Myocyte (in vitro differentiated cells): Measurements from ENCODE around the gene UBR4. TPM values are rescaled to one million over a fixed set of nuclear protein-coding genes. Genes with fewer than 3 reads are reported as not detected.
A peak's percentile ranks its signal among the peaks of the same experiment; 100 is the strongest.

ENCODE experiments used
- DNase-seq: peaks from one replicate; pipeline ENCODE4 v3.0.0-alpha.2; 2012; ENCODE audit warnings: low read depth
- total RNA-seq: library from RNA; depleted of rRNA; stranded (reverse); fragments of >200 nt; gene quantifications from 2 replicates; pipeline ENCODE4 v1.2.3, GENCODE V29; 2014

UBR4 gene
- total RNA-seq, 1 donor from 2014 or later, result 79.8 TPM

DNA sequence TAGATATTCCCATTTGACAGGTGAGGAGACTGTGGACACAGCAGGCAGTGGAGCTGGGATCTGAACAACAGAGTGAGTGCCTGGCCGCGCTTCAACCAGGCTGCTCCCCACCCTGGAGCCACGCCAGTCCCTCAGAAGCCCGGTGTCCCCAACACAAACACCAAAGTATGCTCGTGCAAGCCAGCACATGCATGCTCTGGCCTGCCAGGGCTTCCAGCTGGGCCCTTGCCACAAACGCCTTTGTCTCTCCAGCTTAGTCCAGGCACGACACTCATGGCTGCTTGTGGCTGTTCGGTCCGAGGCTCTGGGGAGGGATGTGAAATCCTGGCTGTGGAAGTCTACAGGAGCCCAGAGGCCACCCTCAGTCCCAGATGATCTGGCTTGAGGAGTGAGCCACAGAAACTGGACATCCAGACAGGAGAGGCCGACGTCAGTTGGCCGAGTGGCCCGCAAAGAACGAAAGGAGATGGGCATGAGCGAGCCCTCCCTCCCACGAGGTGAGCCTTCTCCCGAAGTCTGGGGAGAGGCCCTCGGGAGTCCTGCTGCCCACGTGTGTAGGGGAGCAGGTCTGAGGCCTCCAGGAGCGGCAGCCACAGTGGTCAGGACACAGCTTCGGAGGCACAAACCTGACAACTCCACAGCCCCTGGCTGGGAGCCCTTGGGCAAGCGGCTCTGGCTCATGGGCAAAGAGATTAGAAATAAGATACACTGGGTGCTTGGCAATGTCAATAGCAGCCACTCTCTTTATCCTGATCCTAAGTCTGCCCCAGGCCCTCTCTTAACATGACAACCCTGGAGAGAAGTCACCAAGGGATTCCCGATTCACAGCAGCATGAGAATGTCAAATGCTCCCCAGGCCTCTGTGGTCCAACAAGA is 136.5 kb downstream of the UBR4 start:
- DNase-seq, result no peak

DNA sequence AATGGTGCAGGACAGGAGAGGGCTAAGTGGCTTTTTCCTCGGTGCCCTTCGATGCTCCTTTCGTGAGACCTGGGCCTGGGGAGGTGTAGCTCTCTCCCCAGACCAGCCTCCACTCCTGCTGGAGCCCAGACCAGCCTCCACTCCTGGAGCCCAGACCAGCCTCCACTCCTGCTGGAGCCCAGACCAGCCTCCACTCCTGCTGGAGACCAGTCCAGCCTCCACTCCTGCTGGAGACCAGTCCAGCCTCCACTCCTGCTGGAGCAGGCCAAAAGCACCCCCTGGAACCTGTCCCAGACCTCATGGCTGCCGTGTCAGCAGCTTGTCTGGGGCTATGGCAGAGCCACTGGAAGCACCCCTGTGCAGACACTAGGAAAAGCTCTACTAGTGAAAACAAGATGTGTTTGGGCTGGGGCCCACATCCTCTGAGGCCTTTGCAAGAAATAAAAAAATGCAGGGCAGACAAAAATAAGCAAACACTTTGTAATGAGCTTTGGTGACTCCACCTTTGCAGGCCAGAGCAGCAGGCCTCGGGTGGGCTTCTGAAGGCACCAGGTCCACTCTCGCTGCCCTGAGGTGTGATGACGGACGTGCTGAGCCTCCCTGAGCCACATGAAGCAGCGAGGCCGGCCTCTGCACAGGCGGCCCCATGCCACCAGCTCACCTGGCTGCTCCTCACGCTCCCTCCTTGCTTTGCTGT is 137.6 kb downstream of the UBR4 start:
- DNase-seq, result no peak

DNA sequence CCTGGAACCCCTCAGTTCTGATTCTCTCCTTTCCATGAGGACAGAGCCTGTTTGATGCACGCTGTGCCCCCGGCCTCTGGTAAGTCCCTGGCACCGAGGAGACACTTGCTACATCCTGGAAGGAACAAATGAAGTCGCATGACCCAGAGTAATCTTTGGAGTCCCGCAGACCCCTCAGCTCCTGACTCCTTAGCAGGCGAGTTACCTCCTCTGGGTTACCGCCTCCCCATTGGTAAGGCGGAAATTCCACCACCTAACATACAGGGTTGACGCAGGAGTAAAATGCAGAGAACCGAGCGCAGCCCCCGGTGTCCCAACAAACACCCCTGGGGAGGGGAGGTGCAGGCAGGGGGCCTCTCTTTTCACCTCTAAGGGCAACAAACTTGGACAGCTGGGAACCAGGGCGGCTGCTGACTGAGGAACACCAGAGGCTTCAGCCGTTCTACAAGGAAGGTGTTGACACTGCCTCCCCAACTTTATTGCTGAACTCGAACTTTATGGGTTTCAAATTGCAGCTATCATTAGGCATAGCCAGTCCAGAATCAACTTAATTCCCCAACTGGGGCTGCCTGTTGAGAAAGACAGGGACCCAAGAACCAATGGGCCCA is 138.3 kb downstream of the UBR4 start:
- DNase-seq, result no peak

DNA sequence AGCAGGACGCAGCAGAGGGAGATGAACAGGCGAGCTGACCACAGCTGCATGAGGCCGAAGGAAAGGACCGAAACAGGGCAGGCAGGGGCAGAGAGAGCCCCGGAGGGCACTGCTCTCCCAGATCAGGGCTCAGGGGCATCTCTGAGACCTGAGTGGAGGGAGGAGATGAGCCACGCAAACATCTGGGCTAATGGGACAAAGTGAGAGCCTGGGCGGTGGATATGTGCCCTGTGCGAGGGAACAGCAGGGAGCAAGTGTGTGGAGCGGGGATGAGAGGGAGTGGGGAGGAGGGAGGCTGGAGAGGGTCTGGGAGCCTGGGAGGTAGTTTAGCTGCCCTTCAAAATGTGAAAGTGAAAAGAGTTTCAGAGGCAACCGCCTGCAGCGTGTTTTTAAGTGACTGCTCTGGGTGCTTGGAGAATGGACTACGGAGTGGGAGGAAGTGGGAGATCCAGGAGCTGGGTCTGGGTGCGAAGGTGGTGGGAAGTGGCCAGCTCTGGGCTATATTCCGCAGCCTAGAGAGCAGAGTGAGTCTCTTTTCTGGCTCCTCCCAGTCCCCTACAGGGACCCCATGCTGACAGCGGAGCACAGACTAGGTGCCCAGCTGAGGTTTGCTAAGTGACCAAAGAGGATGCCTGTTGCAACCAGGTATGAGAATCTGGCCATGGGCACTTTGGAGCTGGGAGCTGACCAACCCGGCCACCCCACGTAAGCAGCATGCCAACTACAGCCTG is 139.0 kb downstream of the UBR4 start:
- DNase-seq, result no peak

DNA sequence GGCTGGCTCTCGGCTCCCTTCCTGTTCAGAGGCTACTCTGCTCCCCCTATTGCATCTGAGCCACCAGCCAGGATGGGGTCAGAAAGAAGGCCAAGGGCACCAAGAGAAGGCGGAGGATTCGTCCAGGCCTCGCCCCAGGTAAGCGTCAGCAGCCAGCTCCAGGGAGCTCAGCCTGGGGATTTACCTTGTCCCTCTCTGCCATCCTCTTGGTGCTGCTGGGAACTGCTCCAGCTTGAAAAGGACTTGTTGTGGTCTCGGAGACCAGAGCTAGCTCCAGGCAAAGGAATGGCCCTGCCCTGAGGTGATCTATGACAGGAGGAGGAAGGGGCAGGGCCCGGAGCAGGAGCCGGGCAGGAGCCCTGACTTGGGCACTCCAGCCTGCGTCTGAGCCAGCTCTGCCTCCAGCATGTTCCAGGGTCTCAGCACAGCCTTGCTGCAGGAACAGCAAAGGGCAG is 139.8 kb downstream of the UBR4 start:
- no peak for DNase-seq

DNA sequence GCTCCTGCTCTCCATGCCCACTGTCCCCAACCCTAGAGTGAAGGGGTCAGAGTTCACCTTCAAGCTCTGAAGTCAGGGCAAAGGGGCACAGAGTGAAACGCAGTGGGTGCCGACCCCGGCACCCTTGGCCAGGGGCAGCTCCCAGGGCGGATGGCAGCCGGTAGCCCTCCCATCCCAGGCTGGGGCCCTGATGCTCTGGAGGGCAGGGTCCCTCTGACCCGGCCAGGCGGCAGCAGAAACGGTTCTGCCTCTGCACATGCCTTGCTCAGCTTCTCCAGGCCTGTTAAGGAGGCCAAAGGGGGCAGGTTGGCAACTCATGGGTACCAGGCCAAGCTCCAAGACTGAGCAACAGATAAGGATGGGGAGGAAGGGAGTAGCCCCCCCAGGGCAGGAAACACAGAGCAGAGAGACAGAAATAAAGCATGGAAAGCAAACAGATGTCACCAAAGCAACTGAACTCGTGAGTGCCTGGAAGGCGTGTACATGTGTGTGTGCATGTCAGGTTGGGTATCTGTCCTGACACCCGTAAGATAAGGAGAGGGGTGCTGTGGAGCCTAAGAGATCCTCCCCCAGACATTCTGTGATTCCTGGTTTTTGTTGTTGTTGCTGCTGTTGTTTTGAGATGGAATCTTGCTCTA is 141.3 kb downstream of the UBR4 start:
- DNase-seq, result no peak

DNA sequence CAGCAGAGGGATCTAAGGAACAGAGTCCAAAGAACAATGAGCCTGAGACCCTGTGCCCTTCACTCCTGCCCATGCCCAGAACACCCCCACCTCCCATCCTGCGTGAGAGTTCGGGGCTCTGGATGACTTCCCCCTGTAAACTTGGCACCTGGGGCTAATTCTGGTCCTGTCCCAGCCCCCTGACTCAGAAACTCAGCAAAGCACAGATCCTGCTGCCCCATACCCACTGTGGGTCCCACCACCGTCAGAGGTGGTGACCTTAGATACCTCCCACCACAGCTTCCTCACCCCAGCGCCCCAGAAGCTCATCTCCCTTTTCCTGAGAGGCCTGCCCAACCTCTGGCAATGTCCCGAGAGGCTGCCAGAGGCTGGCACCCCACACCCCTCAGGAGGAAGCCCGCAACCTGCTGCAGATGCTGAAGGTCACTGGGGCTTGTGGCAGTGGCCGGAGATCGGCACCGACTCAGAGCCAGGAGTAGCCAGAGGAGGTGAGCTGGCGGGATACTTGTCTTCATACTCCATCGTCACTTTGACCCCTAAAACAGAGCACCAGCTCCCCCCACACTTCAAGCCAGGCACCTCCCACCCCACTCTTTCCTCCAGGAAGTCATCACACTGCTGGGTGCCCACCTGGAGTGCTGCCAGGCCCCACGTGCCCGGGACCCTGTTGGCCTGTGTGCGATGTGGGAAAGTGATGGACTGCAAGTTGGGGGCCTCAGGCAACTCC is 142.0 kb downstream of the UBR4 start:
- DNase-seq, result no peak

DNA sequence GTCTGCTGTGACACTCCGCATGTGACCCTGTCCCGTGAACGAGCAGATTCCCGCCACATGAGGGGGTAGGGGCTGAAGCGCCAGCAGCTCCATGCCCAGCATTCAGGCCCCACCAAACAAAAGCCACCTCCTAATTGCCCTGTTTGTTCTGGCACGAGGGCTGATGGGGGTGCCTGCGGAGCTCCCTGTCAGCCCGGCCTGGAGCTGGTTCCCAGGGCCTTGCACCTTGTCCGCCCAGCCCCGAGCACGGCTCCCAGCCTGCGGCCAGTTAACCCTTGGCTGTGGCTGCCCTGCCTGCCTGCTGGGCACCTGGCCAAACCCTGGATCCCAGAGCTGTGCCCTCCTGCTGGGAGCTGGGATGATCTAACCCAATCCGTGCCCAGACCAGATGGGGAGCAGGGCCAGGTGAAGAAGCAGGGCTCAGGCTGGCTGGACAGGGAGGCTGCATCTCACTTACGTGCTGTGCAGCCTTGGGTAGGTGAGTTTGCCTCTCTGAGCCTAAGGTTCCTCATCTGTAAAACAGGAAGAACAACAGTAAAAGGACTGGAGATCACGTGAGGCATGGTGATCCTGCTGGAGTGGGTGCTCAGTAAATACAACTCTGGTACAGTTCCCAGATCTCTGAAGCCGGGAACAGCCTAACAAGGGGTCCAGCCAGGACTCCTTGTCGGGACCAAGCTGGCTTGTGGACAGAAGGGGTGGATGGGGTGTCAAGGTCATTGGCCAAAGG is 142.7 kb downstream of the UBR4 start:
- DNase-seq, result peak; percentile 36

DNA sequence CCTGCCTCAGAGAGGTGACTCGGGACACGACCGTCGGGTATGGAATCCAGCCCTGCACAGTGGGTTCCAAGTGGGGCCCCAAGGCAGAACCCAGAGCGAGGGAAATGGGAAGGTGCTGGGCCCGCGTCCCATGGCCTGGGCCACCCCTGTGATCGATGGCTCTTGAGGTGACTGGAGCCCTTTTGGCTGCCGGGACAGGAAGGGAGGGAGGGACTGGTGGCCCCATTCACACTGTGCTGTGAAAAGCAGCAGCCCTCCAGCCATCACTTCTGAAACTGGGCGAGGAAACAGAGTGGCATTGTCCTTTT is 143.2 kb downstream of the UBR4 start:
- no peak for DNase-seq

DNA sequence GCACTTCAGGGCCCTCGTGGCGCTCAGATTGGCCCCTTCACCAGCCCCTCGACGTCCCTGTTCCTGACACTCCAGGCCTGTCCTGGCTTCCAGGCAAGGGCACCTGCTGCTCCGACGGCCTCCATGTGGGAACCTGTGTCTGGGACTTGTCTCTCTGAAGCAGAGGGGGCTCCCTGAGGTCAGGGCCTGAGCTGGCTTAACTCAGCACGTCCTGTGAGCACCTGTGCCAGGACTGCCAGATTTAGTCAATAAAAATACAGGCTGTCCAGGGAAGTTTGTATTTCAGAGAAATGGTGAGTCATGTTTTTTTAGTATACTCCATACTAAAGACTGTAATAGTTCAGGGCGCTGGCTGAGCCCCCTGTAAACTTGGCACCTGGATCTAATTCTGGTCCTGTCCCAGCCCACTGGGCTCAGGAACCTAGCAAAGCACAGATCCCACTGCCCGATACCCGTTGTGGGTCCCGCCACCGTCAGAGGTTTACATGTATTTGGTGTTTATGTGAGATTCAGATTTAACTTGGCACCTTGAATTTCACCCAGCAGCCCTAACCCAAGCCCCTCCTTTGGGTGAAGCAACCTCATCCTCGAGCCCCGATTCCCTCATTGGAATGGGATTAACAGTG is 143.7 kb downstream of the UBR4 start:
- DNase-seq, result no peak

DNA sequence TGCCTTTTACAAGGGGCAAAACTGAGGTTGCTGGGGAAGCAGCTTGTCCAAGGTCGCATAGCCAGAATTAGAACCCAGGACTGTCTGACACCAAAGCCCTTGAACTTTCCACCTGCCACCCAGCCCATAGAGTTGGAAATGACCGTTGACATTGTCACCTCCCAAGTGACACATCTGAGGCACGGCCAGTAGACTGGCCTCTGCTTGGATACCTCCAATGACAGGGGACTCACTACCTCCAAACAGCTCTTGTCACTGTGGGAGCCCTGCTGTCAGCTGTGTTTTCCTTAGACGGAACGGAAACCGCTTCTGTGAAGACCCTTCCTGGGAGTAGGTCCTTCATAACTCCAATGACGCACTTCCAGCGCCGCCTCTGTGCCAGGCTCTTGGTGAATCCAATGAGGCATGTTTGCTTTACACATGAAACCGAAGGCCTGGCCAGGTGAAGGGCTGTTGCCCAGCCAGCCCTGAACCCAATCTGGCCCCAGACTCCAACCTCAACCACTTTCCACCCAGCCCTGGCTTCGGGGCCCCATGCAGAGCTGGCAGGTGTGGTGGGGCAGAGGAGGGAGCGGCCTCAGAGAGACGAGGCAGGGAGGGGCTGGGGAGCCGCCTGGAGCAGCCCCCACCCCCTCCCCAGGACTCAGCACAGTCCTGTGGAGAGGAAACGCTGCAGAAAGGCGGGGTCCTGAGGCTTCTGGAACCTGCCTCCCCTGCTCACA is 144.4 kb downstream of the UBR4 start:
- no peak for DNase-seq

DNA sequence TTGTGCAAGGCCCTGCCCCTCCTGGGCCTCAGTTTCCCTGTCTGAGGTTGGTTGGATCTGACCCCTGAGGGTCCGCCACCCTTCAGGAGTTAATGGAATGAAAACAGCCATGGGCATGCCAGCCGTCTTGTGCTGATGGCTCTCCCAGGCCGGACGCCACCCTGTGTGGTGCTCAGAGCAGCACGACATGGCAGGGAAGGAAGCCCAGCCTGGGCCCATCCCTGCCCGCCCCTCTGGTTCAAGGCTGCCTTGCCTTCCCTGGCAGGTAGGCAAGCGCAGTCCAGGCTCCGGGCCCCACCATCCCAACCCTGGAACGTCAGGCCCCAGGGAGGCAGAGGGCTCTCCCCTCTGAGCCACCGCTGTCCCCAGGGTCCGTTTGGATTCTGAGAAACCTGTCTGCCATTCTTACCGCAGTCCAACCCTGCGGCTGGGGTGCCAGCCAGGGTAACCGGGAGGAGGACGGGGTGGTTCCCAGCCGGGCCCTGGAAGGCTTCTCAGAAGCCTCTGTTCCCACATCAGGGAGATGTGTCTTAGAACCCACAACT is 145.1 kb downstream of the UBR4 start:
- DNase-seq, result no peak

DNA sequence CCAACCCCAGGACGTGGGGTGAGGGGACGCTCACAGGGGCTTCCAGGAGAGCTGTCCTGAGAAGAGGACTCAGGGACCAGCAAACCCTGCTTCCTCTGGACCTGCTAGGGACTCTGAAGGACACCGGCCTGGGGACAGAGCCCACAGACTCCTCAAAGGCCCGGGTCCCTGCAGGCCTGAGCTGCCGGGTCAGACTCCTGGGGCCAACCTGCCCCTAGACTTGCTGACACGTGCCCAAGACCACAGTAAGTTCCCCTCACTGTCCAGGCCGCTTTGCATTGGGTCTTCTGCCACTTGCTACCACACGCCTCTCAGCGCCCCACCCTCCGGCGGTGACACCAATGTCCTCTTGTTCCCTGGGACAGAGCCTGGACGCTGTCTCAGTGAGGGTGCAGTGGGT is 146.9 kb downstream of the UBR4 start:
- DNase-seq, result no peak

DNA sequence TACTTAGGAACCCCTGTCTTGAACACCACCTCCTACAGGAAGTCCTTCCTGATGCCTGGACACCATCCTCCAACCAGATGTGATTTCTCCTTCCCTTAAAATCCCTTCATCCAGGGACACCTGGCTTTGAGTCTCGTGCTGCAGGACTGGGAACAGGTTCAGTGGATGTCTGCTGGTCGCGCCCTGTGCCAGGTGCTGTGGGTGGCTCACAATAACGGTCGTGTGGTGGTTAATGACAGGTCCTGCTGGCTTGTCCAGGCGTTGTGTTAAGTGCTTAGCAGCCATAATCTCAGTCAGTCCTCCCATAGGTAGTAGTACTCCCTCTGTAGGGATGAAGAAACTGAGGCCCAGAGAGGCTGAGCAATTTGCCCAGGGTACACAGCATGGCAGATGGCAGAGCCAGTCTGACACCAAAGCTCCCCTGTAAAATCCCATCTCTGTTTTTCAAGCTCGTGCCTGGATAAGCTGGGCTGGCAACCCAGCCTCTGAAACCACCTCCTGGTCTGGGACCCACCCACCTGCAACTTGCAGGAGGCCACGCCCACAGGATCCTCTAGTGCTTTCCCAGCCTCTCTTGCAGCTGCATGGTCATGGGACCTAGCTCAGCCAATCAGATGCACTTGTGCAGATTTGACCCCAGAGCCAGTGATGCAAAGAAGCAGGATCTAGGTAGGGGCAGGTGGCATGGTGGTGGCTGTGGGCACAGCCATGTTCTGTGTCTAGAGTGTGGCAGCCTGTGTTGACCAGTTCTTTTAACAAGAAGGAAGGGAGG is 147.6 kb downstream of the UBR4 start:
- no peak for DNase-seq

DNA sequence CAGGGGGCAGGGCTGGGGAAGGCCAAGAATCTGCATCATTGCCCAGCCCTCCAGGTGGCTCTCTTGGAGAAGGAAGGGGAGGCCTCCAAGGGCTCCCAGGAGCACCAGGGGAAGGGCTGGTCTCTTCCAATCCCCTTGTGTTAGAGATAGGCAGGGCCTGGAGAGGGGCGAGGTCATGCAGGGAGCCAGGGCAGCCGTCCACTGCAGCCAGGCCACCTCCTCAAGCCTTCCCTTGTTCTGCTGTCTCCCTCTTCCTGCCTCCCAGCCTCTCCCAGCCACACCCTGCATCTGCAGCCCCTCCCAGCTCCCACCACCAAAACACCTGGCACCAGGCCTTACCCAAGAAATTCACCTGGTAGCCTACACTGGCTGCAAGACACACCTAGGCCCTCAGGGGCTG is 148.3 kb downstream of the UBR4 start:
- no peak for DNase-seq

DNA sequence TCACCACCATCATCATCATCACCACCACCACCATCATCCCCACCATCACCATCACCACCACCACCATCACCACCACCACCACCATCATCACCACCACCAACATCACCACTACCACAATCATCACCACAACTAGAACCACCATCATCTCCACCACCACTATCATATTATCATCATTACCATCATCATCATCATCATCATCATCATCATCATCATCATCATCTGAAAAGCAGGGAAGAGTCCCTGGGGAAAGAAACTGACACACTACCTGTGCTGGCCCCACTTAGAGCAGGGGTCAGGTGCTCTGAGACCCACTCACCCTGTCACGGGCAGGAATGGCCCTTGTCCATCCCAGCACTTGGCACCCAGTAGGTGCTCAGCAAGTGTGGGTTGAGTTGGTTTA is 148.7 kb downstream of the UBR4 start:
- no peak for DNase-seq

DNA sequence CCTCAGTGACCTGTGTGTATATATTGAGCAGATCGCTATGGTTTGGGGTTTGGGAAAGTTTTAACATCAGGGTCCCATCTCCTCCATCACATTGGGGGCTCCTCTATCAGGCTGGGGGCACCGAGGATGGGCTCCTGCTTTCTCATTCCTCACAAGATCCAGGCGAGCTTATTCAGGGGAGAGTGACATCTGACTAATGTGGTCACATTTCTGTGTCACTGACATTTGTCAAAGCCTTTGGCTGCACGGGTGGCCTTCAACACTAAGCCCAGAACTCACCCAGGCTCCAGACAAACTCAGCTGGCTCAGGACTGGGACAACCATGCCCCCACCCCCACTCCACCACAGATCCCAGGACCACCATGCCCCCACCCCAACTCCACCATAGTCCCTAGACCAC is 150.3 kb downstream of the UBR4 start:
- no peak for DNase-seq

DNA sequence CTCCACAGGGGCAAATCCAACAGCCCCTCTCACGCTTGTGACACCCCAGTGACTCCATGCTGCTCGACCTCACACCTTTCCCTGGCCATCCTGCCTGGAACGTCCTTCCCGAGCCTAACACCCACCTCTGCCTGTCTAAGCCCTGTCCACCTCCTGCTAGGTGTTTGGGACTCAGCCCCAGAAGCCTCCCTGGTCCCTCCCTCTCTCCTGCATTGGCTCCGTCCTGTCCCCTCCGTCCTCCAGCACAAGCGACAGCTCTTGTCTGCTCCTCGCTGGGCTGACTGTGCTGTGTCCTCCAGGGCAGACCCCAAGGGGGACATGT is 151.6 kb downstream of the UBR4 start:
- no peak for DNase-seq
